DMS114 treated with DMSO at 0.1 percent for 48 hours (cell line): ENCODE results near the gene TEX30.

ENCODE experiments used
- DNase-seq: peaks from one replicate; lab custom pipeline; 2025; ENCODE audit not compliant: unreplicated experiment; lab: John Stamatoyannopoulos, UW

TEX30 gene

GRCh38 chr13:102718746-102719145 lies 54.8 kb downstream of the TEX30 start:
- no peak for DNase-seq
